ENCODE measurements around the gene KRTAP2-2. TPM values are rescaled to one million over a fixed set of nuclear protein-coding genes. Genes with fewer than 3 reads are reported as not detected.

The KRTAP2-2 gene
- total RNA-seq, 1 experiment from 2014 or later = not detected

DNA sequence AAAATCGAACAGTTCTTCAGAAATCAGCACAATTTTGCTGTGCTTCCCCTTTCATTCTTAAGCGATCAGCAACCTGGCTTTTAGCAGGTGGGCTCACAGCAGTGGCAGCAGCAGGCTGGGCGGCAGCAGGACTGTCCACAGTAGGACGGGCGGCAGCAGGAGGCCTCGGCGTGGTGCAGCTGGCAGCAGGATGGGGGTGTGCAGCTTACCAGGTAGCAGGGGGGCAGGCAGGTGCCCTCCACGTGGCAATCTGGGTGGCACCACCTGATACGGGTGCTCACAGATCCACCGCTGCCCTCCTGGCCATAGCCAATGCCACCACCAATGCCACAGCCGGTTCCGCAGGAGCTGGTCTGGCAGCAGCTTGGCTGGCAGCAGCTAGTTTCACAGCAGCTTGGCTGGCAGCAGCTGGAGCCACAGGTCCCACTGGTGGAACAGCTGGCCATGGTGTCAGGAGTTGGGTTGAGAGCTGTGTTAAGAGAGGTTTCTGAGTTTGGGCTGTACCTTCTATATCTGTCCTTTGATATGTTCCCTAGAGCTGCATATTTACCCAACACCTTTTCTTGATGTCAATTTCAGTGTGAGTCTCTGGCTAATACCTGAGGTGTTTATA, 25.3 kb downstream of the KRTAP2-2 start, which contains the start of gene KRTAP1-4:
KRTAP1-4 (minus strand) TSS at position 563 of the 613 bp plus-strand sequence; CDS start at position 446, 117 bp downstream.
- intact Hi-C loops (cut with micrococcal nuclease; ENCODE audit: unreplicated experiment) = no loop called here
- Histone ChIP-seq H3K4me1 (replicated peaks; ENCODE audit: insufficient read depth) (peaks cover 15% of the 10 kb centered on the region), H3K4me2 (no peak within 1 kb of the TSS), H3K27me3 (ENCODE audit: insufficient read depth, low read depth) (no peaks in the 10 kb centered on the region), H3F3A (ENCODE audit: insufficient read depth, low read depth) (peaks cover 9% of the 10 kb centered on the region; the same call in 1 of the 2 replicates), H4K20me1 (ENCODE audit: insufficient read depth) (no peaks in the 10 kb centered on the region), H3K9me3 (ENCODE audit: insufficient read depth, low read depth) (no peaks in the 10 kb centered on the region), H3K27ac (no peak within 1 kb of the TSS), H3K79me2 (ENCODE audit: low read depth) (no peaks in the 10 kb centered on the region), H3K36me3 (ENCODE audit: low read depth) (no peaks in the 10 kb centered on the region), H2AFZ (no peak within 1 kb of the TSS), H3K9me2 (ENCODE audit: insufficient read depth) (no peaks in the 10 kb centered on the region), H3K4me3 (no peak within 1 kb of the TSS)
- BruUV-seq (replicated peaks) = no TSS peak
- DNase-seq = no peak
- POLR2A ChIA-PET (ENCODE audit: unreplicated experiment) = no interaction called here
- TF ChIP-seq CTCF (conservative IDR thresholded peaks at IDR 0.05) (no peak), EZH2 (IDR thresholded peaks at IDR 0.05; ENCODE audit: low read depth) (no peak)
- CTCF ChIA-PET = no interaction called here

GRCh38 chr17:41026715-41027471, 28.1 kb downstream of the KRTAP2-2 start, which contains the start of gene KRTAP1-5:
Gene KRTAP1-5 (minus strand): TSS chr17:41027208. CDS start chr17:41027155, 53 bp downstream.
- no peaks in the 10 kb centered on the region for H3K79me2 ChIP-seq (ENCODE audit: low read depth)
- ChIA-PET CTCF (interaction anchor here (0.6 kb wide), 1 partner anchor 46 kb away, joined by 3 read pairs; no protein-coding TSS in a partner anchor), POLR2A (ENCODE audit: unreplicated experiment) (no interaction called here)
- intact Hi-C loops (cut with micrococcal nuclease; ENCODE audit: unreplicated experiment) = no loop called here
- no peaks in the 10 kb centered on the region for H3K9me2 ChIP-seq (ENCODE audit: insufficient read depth)
- no TSS peak for BruUV-seq (replicated peaks)
- no peaks in the 10 kb centered on the region for H3K27me3 ChIP-seq (ENCODE audit: insufficient read depth, low read depth)
- H3K27ac ChIP-seq = peak within 1 kb of the TSS; percentile 19; the same call in 1 of the 2 replicates
- no peak for TF ChIP-seq EZH2 (IDR thresholded peaks at IDR 0.05; ENCODE audit: low read depth)
- TF ChIP-seq CTCF (conservative IDR thresholded peaks at IDR 0.05) = no peak
- H3F3A ChIP-seq (ENCODE audit: insufficient read depth, low read depth) = peaks cover 9% of the 10 kb centered on the region; the same call in 1 of the 2 replicates
- H3K36me3 ChIP-seq (ENCODE audit: low read depth) = no peaks in the 10 kb centered on the region
- no peak within 1 kb of the TSS for H3K4me3 ChIP-seq
- peak in 1 of 2 experiments; percentile 52 for DNase-seq
- H3K4me1 ChIP-seq (replicated peaks; ENCODE audit: insufficient read depth) = peaks cover 14% of the 10 kb centered on the region
- peak within 1 kb of the TSS; percentile 12; the same call in 1 of the 2 replicates for H2AFZ ChIP-seq
- H3K9me3 ChIP-seq (ENCODE audit: insufficient read depth, low read depth) = peaks cover 5% of the 10 kb centered on the region; the same call in 1 of the 2 replicates
- H3K4me2 ChIP-seq = peak within 1 kb of the TSS; percentile 4; the same call in 1 of the 2 replicates
- H4K20me1 ChIP-seq (ENCODE audit: insufficient read depth) = no peaks in the 10 kb centered on the region

DNA sequence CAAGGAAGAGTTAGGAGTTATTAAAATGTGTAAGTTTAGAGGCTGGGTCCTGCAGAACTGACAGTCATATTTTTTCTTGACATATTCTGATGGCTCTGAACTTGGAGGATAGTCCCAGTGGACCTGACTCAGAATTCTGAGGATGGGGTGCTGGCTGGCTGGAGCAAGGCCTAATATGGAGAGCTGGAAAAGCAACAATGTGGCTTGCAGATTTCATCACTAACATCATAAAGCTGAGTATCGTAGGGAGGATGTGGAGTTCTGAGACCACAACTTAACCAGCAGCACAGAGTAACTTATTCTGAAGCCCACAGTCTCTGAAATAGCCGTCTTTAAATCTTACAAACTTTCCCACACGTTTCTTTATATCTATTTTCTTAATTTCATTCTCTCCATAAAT, 30.3 kb downstream of the KRTAP2-2 start:
- H3K27ac ChIP-seq = no peak overlapping the region
- H3K9me3 ChIP-seq (ENCODE audit: insufficient read depth, low read depth) = peaks cover 13% of the 10 kb centered on the region; the same call in 1 of the 2 replicates
- H2AFZ ChIP-seq = no peak overlapping the region
- H3K36me3 ChIP-seq (ENCODE audit: low read depth) = no peaks in the 10 kb centered on the region
- no peaks in the 10 kb centered on the region for H4K20me1 ChIP-seq (ENCODE audit: insufficient read depth)
- H3K4me1 ChIP-seq (replicated peaks; ENCODE audit: insufficient read depth) = peaks cover 30% of the 10 kb centered on the region
- H3K4me3 ChIP-seq = no peak overlapping the region
- no peak overlapping the region for H3K4me2 ChIP-seq
- H3K79me2 ChIP-seq (ENCODE audit: low read depth) = no peaks in the 10 kb centered on the region
- no peak for DNase-seq
- H3K27me3 ChIP-seq (ENCODE audit: insufficient read depth, low read depth) = no peaks in the 10 kb centered on the region
- H3F3A ChIP-seq (ENCODE audit: insufficient read depth, low read depth) = peaks cover 28% of the 10 kb centered on the region
- ChIA-PET CTCF (no interaction called here), POLR2A (ENCODE audit: unreplicated experiment) (no interaction called here)
- BruUV-seq (replicated peaks) = no TSS peak
- no peaks in the 10 kb centered on the region for H3K9me2 ChIP-seq (ENCODE audit: insufficient read depth)
- no peak for TF ChIP-seq CTCF (conservative IDR thresholded peaks at IDR 0.05)
- TF ChIP-seq EZH2 (IDR thresholded peaks at IDR 0.05; ENCODE audit: low read depth) = no peak
- intact Hi-C loops (cut with micrococcal nuclease; ENCODE audit: unreplicated experiment) = no loop called here
